ENCODE results near the gene IGSF8.
A peak's percentile ranks its signal among the peaks of the same experiment; 100 is the strongest.
"Not testable (repeated sequence)": the region's sequence is repeated elsewhere in the genome, so short reads cannot be mapped to it uniquely, and the experiment has no call there.

Gene IGSF8

GRCh38 chr1:160127381-160127780, 29.0 kb upstream of the IGSF8 start:
- no peak for DNase-seq

- DNase-seq = not testable (repeated sequence)
These were observed 27.9 kb upstream of the IGSF8 start for GRCh38 chr1:160126342-160126741.

GRCh38 chr1:160125746-160126145, 27.3 kb upstream of the IGSF8 start:
- DNase-seq = no peak

- no peak for DNase-seq
These were observed 26.5 kb upstream of the IGSF8 start for GRCh38 chr1:160124705-160125478.

- no peak for DNase-seq
These were observed 25.3 kb upstream of the IGSF8 start for GRCh38 chr1:160123726-160124125.

GRCh38 chr1:160122978-160123495, 24.6 kb upstream of the IGSF8 start:
- DNase-seq = no peak

- no peak for DNase-seq
These were observed 23.0 kb upstream of the IGSF8 start for GRCh38 chr1:160121388-160121787.

GRCh38 chr1:160120797-160121196, 22.4 kb upstream of the IGSF8 start:
- DNase-seq = no peak

- no peak for DNase-seq
These were observed 20.5 kb upstream of the IGSF8 start for GRCh38 chr1:160118928-160119327.

- peak; percentile 73 to 84 for DNase-seq
These were observed 19.3 kb upstream of the IGSF8 start for GRCh38 chr1:160117709-160118183.

GRCh38 chr1:160117300-160117699, 18.9 kb upstream of the IGSF8 start:
- DNase-seq = no peak

GRCh38 chr1:160116283-160117147, 18.1 kb upstream of the IGSF8 start:
- no peak for DNase-seq

- peak; percentile 26 to 32 for DNase-seq
These were observed 17.3 kb upstream of the IGSF8 start, which contains the start of gene ATP1A2 for GRCh38 chr1:160115545-160116282. TSS of gene ATP1A2 (plus strand) at chr1:160115759. CDS start at chr1:160115862, 103 bp downstream.

- DNase-seq = no peak
These were observed 15.7 kb upstream of the IGSF8 start for GRCh38 chr1:160114085-160114484.

- no peak for DNase-seq
These were observed 15.0 kb upstream of the IGSF8 start for GRCh38 chr1:160113407-160113806.

- DNase-seq = no peak
These were observed 13.9 kb upstream of the IGSF8 start for GRCh38 chr1:160112357-160112756.

- DNase-seq = not testable (repeated sequence)
These were observed 13.0 kb upstream of the IGSF8 start for GRCh38 chr1:160111462-160111861.

- no peak for DNase-seq
These were observed 11.3 kb upstream of the IGSF8 start for GRCh38 chr1:160109686-160110085.

- peak; percentile 24 to 35 for DNase-seq
These were observed 10.7 kb upstream of the IGSF8 start for GRCh38 chr1:160108888-160109662.

- no peak for DNase-seq
These were observed 9.1 kb upstream of the IGSF8 start for GRCh38 chr1:160107512-160107911.

GRCh38 chr1:160105155-160105554, 6.7 kb upstream of the IGSF8 start:
- DNase-seq = no peak

GRCh38 chr1:160104486-160104885, 6.1 kb upstream of the IGSF8 start:
- no peak for DNase-seq

All from hippocampal formation (tissue), 2 donors.